ENCODE measurements around the gene IGFL3.

Gene IGFL3

GRCh38 chr19:46080561-46080960 lies 43.9 kb downstream of the IGFL3 start:
- intact Hi-C loops (cut with DNase I): no loop called here
- DNase-seq: no peak

GRCh38 chr19:46079576-46079975 lies 44.9 kb downstream of the IGFL3 start:
- intact Hi-C loops (cut with DNase I): loop anchor here (2.0 to 5.0 kb wide), 3 partner anchors 52 to 188 kb away; no protein-coding TSS in a partner anchor
- DNase-seq: no peak

- DNase-seq: peak; percentile 33 to 89 (median 70)
- intact Hi-C loops (cut with DNase I): loop anchor here (2.0 to 5.0 kb wide), 3 partner anchors 51 to 189 kb away; no protein-coding TSS in a partner anchor
Observed at GRCh38 chr19:46078573-46079332, 45.7 kb downstream of the IGFL3 start.

- intact Hi-C loops (cut with DNase I): loop anchor here (2.0 to 5.0 kb wide), 3 partner anchors 50 to 190 kb away; no protein-coding TSS in a partner anchor
Observed at GRCh38 chr19:46077815-46078167, 46.7 kb downstream of the IGFL3 start.

GRCh38 chr19:46076951-46077814 lies 47.3 kb downstream of the IGFL3 start:
- peak; percentile 69 to 95 (median 87) for DNase-seq
- intact Hi-C loops (cut with DNase I): loop anchor here (5.0 kb wide), 2 partner anchors 50 to 190 kb away; no protein-coding TSS in a partner anchor

More at GRCh38 chr19:46077815-46078167, 46.7 kb downstream of the IGFL3 start:
- DNase-seq: no peak

- intact Hi-C loops (cut with DNase I): loop anchor here (5.0 kb wide), 2 partner anchors 49 to 191 kb away; no protein-coding TSS in a partner anchor
- no peak for DNase-seq
Observed at GRCh38 chr19:46076031-46076880, 48.2 kb downstream of the IGFL3 start.

GRCh38 chr19:46073268-46073922 lies 51.1 kb downstream of the IGFL3 start:
- DNase-seq: peak in 5 of 42 donors; percentile 5 to 48 (median 25)
- intact Hi-C loops (cut with DNase I): no loop called here

Data from head of caudate nucleus (tissue), 42 donors.